Right hindlimb (tissue), 1 donor: ENCODE data around the gene DDOST.
A peak's percentile ranks its signal among the peaks of the same experiment; 100 is the strongest.

ENCODE experiments used
- DNase-seq: peaks from one replicate; pipeline ENCODE4 v3.0.0-alpha.2; 2018

Gene DDOST

GRCh38 chr1:20661207-20662109 lies at the start of gene DDOST:
TSS of gene DDOST (minus strand) at chr1:20661369. CDS start at chr1:20661350, 19 bp downstream.
- DNase-seq = peak; percentile 98

DNA sequence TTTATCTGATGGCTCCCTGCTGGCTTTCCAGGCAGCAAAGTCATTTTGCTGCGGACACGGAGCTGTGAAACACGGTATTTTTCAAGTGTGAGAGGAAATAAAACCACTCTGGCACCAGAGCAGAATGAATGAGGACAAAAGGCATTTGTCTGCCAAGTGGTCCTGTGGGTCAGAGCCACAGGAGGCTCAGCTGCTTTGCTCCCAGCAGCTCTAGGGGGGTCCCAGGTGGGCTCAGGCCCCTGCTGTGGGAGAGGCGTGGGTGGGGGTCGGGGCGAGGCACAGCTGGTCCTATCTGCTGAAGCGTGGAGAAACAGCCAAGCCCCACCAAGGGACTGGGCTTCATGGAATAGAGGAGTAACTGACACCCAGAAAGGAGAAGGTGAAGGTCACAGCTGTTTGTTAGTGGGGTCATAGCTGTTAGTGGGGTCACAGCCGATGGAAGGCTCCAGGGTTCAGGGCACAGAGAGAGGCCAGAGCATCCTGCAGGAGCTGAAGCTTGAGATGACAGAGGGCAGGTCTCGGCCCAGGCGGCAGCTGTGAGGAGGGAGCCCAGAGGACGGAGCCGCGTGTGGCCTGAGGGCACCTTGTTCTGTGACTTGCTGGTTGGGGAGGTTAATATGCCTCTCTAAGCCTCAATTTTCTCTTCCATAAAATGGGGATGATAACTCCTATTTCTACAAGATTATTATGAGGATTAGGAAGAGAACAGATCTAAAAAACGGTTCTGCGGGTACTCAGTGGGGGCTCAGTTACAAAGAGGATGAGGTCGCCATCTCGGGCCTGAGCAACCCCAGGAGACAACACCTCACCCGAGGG lies 49.5 kb upstream of the DDOST start:
- DNase-seq = no peak

DNA sequence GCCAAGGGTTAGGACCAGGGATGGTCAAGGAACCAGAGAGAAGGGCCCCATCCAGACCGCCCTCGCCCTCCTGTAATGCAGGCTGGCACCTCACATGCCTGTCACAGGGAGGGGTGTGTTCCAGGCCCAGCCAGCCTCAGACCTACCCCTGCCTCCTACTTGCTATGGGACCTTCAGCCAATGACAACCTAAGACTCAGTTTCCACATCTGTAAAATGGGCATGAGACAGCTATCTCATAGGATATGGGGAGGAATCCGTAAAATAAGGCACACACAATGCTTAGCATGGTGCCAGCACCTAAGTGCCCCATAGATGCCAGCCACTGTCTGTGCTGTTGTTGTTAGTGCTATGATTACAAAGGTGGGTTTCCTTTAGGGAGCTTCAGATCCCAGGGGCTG lies 48.7 kb upstream of the DDOST start:
- DNase-seq = no peak

- DNase-seq = no peak
These were observed 47.7 kb upstream of the DDOST start for GRCh38 chr1:20708891-20709290.

DNA sequence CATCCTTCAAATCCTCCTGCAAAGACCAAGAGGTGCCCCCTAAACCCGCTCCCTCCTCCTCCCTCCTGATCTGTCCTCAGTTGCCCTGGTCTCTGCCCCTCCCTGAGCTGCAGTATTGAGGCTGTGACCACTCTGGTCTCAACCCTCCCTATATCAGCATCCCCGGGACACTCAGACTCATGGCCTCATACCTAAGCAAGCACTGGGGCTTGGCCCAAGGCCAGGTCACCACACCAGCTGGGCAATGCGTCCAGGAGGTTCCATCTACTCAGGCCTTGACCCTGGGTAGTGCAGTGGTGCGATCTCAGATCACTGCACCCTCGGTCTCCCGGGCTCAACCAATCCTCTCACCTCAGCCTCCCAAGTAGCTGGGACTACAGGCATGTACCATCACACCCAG lies 46.9 kb upstream of the DDOST start:
- no peak for DNase-seq

- no peak for DNase-seq
These were observed 45.7 kb upstream of the DDOST start for GRCh38 chr1:20706841-20707240.

GRCh38 chr1:20705203-20705755 lies 44.1 kb upstream of the DDOST start:
- no peak for DNase-seq

- DNase-seq = no peak
These were observed 43.4 kb upstream of the DDOST start for GRCh38 chr1:20704390-20705202.

DNA sequence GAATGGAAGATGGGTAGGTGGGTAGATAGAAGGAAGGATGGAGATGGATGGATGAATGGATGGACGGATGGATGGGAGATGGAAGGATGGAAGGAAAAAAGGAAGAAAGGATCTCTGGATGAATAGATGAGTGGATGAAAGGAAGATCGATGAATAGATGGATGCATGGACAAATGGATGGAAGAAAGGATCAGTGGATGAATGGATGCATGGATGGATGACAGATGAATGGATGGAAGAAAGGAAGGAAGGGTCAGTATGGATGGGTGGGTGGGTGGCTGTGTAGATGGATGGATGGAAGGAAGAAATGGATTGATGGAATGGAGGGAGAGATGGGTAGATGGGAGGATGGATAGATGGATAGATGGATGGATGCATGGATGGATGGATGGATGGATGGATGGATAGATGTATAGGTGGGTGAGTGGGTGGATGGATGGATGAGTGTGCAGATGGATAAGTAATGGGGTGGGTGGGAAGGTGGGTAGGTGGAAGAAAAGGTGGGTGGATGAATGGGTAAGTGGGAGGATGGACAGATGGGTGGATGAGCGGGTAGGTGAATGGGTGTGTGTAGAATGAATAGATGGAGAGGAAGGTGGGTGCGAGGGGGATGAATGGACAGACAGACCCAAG lies 42.1 kb upstream of the DDOST start:
- DNase-seq = no peak

- DNase-seq = no peak
These were observed 41.2 kb upstream of the DDOST start for GRCh38 chr1:20702416-20702815.

DNA sequence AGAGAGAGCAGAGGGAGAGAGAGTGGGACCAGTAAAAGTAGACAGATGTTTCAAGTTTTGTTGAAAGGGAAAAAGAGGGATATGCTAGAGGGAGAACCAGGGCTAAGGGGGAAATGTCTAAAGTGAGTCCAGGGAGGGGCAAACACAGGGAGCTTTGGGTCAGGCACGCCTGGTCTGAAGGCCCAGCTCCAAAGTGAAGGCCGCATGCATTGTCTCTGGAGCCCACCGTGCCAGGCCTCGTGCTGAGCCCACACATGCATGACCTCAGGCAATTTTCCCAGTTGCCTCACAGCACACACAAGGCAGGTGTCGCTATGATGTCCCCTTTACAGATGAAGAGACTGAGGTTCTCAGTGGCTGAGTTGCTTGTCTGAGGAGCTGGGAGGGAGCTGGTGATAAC lies 40.7 kb upstream of the DDOST start:
- no peak for DNase-seq

GRCh38 chr1:20701446-20701845 lies 40.3 kb upstream of the DDOST start:
- DNase-seq = no peak

DNA sequence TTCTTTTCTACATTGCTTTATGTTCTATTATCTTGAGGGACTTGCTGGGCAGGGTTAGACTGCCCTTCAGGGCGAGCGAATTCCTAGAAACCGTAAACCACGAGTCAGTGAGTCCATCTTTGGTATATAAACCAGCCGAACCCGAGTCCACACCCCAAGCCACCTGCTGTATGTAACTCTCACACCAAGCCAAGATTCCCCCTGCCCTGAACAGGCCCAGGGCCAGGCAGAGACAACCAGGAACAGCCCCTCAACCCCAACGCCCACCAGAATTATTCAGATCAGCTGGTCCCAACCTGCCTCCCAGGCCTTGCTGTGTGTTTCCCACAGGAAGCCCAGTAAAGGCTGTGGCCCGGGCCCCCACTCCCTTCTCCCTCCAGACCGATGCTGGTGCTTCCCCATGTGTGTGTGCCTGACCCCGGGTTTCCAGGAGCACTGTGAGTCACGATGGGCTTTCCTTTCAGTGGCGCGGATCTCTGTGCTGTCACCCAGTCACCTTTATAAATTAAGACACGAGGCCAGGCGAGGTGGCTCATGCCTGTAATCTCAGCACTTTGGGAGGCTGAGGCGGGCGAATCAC lies 39.6 kb upstream of the DDOST start:
- DNase-seq = no peak

DNA sequence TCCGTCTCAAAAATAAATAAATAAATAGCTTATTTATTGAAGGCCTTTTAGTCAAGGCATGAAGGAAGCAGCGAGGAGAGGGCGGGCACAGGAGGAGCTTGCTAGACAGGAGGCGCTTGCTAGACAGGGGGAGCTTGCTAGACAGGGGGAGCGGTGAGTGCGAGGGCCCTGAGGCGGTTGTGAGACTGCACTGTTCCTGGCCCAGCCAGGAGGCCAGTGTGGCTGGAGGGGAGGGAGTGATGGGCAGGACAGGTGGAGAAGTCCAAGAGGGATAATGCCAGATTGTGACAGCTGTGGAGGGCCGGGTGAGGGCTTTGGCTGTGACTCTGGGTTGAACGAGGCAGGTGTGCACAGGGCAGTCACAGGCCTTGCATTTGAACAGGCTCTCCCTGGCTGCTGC lies 38.4 kb upstream of the DDOST start:
- DNase-seq = peak; percentile 63

DNA sequence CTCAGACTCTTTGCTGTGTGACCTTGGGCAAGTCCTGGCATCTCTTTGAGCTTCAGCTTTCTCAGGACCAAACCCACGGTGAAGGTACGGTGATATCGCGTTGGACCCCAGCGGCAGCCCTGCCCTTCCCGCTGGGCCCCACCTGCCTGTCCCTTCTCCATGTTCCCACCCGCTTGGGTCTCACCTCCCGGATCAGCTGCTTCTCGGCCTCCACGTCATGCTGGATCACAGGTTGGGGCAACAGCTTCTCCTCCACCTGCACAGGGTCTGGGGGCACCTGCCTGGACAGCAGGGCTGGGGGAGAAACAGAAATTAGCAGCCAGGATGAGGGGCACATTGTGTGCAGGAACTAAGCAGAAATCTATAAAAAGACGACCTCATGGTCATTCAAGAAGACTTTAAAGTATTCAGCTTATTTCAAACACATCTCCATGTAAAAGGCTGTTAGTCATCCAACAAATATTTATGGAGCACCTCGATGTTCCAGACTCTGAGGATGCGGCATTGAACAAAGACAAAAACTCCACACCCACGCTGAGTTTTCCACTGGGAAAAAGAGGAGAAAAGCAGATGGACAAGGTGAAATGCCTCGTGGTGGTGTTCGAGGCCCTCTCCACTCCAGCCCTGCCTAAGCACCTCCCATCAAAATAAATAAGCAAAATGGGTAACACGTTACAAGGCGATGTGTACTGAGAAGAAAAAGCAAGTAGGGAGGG lies 37.2 kb upstream of the DDOST start:
- no peak for DNase-seq

GRCh38 chr1:20697563-20697962 lies 36.4 kb upstream of the DDOST start:
- DNase-seq = no peak

DNA sequence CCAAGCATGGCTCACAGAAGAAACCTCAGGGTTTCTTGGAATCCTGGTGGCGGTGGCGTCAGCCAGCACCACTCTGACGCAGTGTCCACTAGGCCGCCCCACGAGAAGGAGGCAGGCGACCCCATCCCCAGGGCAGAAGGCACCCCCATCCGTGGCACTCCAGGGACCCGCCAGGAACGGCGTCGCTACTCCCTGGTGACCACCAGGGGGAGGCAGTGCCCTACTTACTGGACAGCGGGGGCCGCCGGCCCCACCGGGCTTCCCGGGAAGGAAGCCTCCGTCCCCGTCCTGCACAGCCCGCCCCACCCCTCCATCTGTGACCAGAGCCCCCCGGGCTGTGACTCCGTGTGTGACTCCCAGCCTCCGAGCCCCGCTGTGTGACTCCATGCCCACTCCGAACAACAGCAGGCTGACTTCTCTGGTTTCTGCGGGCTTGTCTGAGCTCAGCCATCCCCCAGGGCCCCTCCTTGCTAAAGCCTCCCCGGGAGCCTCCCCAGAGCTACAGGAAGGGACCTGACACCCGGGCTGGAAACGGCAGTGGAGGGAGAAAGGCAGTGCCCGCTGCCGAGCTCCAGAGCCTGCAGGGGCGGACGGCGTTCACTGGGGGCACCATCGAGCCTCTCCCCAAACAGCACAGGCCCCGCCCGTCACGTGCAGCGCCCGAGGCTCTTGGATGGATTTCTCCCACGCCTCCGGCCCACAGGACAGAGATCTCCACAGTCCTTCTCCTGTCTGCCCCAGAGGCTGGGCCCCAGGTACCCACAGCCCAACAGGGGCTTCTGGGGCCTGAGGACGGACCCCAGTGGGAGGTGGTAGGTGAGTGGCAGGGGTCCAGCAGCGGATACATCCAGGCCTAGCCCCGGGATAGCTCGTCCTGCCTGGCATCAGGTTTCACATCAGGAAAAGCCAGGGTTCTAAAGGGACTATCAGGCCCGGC lies 35.5 kb upstream of the DDOST start:
- peak; percentile 91 for DNase-seq

DNA sequence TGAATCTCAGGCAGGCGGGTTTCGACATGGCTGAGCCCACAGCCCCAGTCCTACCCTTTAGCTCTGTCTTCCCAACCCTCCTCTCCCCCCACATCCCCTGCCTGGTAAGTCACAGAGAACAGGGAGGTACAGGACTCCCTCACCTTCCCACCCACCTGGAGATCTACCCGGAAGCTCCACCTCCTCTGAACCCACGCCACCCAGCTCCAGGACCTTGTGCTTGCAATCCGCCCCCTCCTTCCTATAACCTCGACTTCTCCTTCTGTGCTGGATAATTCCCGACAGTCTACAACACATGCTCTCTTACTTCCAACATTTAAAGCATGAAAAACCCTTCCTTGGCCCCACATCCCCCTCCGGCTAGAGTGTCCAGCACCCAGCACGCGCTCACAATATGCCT lies 34.3 kb upstream of the DDOST start:
- DNase-seq = no peak

GRCh38 chr1:20693623-20694022 lies 32.5 kb upstream of the DDOST start:
- no peak for DNase-seq

GRCh38 chr1:20691872-20692271 lies 30.7 kb upstream of the DDOST start:
- DNase-seq = no peak
